Subcutaneous adipose tissue (tissue), 4 donors: ENCODE data around the gene RAP1GAP2. TPM values are rescaled to one million over a fixed set of nuclear protein-coding genes. Genes with fewer than 3 reads are reported as not detected.

Experiments used
- CTCF ChIP-seq: fragments of 450-650 bp; IDR thresholded peaks from one replicate; pipeline ENCODE4 v1.5.1; 2016; ENCODE audit warnings: low read depth, mild to moderate bottlenecking, control low read depth, antibody characterized with exemption, moderate library complexity
- total RNA-seq, 4 donors: library from RNA; depleted of rRNA; stranded (reverse); fragments of >200 nt; gene quantifications; one replicate each; pipeline ENCODE4 v1.1.0, GENCODE V29; 2016

The RAP1GAP2 gene
- total RNA-seq, 4 donors from 2014 or later = 1.9 to 6.1 (median 3.4) TPM

GRCh38 chr17:2856727-2857126, 60.5 kb downstream of the RAP1GAP2 start:
- TF ChIP-seq CTCF = no peak

- TF ChIP-seq CTCF = no peak
Observed at GRCh38 chr17:2860045-2860444, 63.8 kb downstream of the RAP1GAP2 start.

GRCh38 chr17:2860883-2861282, 64.6 kb downstream of the RAP1GAP2 start:
- no peak for TF ChIP-seq CTCF

- TF ChIP-seq CTCF = no peak
Observed at GRCh38 chr17:2862197-2862596, 66.0 kb downstream of the RAP1GAP2 start.

GRCh38 chr17:2863204-2863603, 67.0 kb downstream of the RAP1GAP2 start:
- no peak for TF ChIP-seq CTCF

GRCh38 chr17:2865228-2865627, 69.0 kb downstream of the RAP1GAP2 start:
- TF ChIP-seq CTCF = no peak

- TF ChIP-seq CTCF = no peak
Observed at GRCh38 chr17:2867441-2868424, 71.5 kb downstream of the RAP1GAP2 start.
